Activated CD8-positive, alpha-beta memory T cell treated with anti-CD3 and anti-CD28 coated beads, Interleukin-2, amount 50 U/mL, for 1 hour (primary cell): ENCODE measurements around the gene ADCY5.
"Not testable (repeated sequence)": the region's sequence is repeated elsewhere in the genome, so short reads cannot be mapped to it uniquely, and the experiment has no call there.

Experiments
- DNase-seq: peaks from one replicate; pipeline ENCODE4 v3.0.0-alpha.2; 2020; ENCODE audit errors: extremely low read depth

ADCY5 gene

DNA sequence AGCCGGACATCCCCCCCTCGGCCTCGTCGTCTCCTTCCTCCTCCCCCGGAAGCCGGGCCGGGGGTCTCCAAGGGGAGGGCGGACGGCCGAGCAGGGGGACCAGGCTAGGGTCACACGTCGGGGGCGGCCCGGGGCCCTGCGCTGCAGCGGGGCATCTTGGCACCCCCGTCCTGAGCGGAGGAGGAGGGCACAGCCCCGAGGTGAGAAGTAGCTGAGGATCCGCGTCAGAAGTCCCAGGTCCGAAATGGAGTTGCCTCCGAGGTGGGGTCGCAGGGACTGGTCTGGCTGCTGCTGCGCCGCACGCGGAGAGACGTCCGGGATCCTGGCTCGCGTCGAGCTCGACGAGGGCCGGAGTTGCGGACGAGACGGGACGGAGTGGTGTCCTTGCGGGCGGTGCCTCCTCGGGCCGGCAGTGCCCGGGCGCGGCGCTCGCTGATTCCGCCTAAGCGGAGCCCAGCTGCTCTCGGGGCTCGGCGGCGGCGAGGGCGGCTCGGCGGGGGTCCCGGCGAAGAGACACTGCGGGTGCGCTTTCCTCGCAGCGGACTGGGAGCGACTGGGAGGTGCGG, at the start of gene ADCY5:
Gene ADCY5, minus strand, starts transcription at position 555 of the 566 bp plus-strand sequence. Its CDS starts 545 bp downstream, at position 10.
- no peak for DNase-seq

GRCh38 chr3:123493912-123494311, 45.0 kb upstream of the ADCY5 start:
- no peak for DNase-seq

DNA sequence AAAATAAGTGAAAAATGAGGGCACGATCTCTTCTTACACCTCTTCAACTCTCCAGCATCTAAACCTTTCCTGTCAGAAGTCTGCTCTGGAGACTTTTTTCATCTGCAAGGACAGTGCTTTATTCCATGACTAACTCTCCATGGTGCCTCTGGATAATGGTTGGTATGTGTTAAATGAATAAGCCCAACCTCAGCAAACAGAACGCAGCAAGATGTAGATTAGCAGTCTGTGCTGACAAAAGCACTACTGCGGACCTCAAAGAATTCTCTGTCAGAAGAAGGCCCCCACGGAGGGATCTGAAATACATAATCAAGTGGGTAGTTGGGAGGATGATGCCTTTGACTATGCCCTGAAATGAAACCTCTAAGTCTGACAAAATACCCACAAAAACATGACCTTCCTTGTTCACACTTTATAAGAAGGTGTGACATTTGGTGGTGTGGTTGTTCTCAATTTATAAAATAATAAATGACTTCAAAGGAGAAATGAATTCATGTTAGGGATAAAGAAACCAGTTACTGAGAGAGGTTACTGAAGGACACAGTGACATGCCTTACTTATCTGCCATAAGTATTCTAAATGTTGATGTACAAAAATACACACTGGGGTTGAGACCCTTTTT, 43.2 kb upstream of the ADCY5 start:
- no peak for DNase-seq

DNA sequence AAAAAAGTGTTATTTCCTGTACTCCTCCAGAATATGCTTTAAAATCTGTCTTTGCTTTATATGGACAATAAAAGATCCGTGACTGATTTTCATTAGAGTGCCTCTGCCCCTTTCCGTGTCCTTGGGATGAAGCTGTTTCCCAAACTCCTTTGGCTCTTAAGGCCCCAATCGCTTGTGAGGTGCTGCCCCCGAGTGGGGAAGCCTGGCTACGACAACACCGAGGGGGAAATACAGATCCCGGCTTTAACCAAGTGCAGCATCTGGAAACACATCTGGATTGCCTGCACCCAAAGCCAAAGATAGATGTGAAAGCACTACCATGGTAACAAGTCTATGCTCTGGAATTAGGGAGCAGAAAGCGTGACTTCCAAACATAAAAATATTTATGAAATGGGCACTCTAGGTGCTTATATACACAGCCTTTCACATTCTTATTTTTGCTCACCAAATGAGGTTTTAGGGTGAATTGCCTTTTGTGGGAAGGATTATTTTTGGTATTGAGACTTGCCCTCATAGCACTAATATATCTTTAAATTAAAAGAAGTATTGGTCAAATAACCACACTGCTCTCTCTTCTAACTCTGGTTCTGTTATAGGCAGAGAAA, 40.6 kb upstream of the ADCY5 start:
- DNase-seq, result no peak

- DNase-seq, result no peak
Observed at GRCh38 chr3:123488645-123489347, 39.9 kb upstream of the ADCY5 start.

DNA sequence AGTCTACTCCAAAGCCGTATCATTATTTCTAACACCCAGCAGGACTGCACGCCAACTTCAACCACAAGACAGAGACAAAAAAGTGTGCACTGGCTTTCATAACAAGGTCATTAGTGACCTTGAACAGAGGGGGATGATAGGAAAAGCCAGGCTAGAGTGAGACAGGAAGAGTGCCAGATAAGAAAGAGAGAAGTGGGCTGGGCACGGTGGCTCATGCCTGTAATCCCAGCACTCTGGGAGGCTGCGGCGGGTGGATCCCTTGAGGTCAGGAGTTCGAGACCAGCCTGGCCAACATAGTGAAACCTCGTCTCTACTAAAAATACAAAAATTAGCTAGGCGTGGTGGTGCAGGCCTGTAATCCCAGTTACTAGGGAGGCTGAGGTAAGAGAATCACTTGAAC, 38.2 kb upstream of the ADCY5 start:
- not testable (repeated sequence) for DNase-seq

GRCh38 chr3:123486460-123486859, 37.6 kb upstream of the ADCY5 start:
- DNase-seq, result no peak

DNA sequence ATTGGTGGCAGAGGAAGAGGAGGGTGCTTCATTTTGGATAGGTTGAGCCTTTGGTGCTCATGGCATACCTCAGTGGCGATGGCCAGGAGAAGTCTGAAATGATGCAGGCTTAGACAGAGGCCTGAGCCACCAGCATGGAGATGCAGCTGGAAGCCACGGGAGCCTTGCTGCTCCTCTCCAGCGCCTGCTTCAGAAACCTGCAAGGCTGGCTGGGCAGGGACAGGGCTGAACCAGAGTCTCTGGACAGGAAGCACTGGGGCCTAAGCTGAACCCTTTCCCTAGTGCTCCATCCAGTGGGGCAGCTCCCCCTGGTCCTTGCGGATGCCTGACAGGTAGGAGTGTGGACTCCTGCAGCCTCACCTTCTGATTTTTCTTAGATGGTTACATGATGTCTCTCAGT, 36.7 kb upstream of the ADCY5 start:
- DNase-seq, result no peak

DNA sequence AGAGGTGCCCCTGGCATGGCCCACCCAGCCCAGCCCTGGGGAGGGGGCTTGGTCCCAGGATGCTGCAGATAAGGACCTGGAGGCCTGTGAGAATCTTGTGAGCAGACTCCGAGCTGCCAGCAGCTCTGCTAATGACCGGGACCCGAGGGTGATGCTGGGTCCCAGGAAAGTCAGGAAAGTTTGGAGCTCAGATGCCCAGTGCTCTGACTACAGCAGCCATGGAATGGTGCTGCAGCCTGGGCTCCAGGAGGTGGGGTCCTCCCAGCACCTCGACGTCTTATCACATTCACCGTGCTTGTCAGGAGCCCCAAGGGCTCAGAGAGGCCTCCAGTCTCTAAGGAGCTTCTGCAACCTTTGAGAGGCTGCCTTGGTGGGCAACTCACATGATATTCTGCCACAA, 34.3 kb upstream of the ADCY5 start:
- no peak for DNase-seq

DNA sequence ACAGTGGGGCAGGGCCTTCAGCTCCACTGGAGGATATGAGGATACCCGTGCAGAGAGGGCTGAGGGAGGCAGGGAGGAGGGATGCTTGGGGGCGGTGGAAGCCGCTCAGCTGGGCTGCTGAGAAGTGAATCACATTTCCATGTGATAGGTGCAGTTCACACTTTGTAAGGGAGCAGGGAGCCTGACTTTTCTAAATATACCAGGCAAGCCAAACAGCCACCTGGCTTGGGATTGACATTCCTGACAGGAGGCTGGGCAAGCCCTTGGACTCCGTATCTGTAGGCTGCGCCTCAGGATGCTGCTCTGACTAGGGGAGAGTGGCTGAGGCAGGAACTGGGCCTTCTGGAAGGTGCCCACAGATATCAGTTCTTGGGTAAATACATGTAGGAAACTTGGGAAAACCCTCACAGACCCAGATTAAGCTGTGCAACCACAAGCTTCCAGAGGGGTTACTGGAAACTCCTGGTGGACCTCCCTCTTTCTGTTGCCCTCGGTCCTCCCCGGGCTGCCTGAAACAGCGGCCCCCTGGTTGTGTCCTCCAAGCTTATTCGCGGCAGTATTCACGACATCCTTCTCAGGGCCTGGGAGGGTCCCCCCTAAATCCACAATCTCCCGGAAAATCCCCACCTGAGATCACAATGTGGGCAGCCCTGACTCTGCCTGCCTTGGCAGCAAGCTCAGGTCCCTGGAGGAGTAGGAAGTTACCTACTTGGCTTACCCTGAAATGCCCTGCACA, 33.0 kb upstream of the ADCY5 start:
- no peak for DNase-seq

GRCh38 chr3:123481071-123481470, 32.2 kb upstream of the ADCY5 start:
- no peak for DNase-seq

GRCh38 chr3:123480428-123480827, 31.5 kb upstream of the ADCY5 start:
- DNase-seq, result no peak

DNA sequence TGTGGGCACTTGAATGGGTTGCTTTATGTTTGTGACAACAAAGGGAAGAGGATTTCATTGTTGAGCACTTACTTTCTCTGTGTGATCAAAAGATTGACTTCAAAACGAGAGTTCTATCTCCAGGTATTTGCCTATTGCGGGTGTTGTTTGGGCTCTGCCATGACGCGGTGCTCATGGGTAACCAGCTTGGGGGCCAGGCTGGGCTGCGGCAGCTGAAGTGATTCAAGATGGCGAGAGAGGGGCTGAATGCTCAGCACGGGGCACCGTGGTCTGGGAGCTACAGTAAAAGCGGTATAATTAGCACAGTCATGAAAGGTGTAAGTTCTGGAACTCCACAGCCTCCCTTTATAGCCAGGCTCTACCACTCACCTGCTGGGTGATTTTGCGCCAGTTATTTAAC, 31.0 kb upstream of the ADCY5 start:
- no peak for DNase-seq

DNA sequence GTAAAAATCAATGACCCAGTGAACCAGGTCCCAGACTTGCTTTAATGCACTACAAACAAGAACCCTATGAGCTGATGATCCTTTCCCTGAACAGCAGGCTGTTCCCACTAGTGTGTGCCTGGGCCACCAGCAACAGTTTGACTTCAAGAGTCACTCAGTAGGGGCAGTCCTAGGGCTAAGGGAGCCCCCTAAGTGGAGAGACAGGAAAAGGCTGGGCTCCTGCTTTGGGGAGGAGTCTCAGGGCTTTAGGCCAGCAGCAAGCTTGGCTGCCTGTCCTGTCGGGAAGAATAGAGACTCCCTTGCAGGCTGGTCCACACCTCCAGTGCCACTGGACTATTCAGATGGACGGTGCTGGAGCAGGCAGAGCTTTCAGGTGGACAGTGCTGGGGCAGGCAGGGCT, 29.4 kb upstream of the ADCY5 start:
- DNase-seq, result no peak

DNA sequence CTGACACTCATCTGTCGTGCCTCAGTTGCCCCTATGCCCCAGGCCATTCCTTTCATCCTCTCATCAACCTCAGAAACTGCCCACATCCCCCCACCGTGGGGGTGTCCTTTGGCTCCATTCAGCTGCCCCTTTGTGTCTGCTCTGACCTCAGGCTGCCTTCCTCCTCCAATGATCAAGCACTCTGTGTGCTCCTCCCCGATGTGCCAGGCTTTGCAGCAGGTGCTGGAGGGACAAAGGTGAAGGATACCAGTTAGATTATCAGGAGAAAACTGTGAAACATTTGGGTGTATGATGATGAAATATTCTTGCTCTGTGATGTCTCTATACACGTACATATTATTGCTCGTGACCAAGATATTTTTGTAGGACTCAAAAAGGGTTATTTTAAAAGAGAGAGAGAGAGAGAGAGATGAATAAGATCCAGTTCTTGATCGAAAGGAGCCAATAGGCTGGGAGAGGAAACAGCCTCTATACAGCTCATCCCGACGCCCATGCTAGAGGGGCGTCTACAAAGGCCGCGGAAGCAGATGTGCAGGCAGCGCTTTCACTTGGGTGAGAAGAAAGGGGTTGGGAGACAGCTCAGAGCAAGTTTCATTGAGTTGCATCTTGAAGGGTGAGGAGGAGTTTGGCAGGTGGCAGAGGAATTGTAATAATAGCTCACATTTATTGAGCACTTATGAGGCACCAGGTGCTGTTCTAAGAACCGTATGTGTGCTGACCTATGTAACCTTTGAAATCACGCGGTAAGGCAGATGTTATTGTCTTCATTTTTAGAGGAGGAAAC, 28.3 kb upstream of the ADCY5 start:
- DNase-seq, result no peak

- no peak for DNase-seq
Observed at GRCh38 chr3:123475786-123476185, 26.9 kb upstream of the ADCY5 start.

DNA sequence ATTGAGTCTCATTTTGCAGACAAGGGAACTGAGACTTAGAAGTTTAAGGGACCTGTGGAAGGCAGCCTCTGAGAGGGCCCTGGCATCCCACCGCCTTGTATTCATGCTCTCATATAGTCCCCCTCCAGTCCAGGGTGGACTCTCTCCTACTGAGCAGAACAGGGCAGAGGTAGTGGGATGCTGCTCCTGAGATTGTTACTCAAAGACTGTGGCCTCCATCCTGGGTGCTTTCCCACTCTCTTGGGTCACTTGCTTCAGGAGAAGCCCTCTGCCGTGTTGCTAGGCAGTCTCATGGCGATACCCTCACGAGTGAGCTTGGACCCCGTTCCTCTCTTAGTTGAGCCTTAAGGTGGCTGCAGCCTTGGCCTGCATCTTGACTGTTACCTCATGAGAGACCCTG, 22.2 kb upstream of the ADCY5 start:
- DNase-seq, result no peak

DNA sequence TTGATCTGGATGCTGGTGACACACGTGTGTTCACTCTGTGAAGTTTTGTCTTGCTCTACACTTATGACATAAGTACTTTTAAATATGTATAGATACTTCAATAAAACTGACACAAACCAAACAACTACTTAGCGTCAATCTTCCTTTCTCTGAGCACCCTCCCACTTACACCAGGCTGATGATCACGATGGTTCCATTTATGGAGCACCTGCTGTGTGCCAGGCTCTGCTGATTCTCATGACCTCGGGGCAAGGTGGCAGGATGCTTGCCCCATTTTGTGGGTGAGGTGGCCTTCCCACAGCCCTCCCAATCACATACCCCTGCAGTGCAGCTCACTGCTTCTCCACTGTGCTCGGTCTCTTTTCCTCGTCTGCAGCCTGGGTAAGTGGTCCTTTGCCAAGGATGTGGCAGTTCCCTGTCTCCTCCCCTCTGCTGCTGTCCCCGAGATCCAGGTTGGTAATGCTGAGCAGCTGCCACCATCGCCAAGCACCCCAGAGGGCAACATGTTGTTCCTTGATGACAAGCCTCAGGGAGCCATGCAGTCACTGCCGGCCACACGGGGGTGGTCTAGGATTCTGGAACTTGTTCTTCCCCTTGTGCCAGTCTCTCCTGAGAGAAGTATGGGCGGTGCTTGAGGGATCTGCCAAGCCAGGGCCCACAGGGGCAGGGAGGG, 20.6 kb upstream of the ADCY5 start:
- no peak for DNase-seq

DNA sequence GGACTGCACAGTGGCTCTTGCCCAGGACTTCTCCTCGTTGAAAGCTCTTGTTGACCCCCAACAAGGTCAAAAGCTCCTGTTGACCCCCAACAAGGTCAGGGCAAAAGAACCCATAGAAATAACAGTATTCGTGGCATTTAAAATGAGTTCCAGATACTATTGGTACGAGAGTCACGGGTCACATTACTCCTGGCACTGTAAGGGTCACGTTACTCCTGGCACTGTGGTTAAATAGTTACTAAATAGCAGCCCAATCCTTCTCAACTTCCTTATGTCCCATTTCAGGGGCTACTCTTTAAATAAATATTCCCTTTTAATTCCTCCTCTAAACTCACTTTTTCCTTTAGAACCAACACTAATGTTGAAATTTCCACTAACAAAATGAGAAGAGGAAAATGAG, 18.2 kb upstream of the ADCY5 start:
- DNase-seq, result no peak

DNA sequence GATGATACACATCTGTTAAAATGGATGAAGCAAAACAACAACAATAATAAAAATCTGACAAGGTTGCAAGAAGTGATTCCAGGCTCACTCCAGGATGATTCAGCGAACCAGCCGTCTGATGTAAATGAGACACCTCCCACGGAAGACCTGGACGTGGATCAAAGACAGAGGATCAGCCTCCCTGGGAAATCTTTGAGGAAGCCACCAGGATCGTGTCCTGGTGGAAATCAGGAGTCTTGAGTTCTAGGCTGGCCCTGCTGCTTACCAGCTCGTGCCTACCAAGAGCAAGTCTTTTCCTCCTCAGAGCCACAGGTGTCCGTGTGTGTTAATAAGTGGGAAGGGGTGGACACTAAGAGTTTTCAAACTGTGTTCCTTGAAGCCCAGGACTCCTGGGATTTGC, 15.3 kb upstream of the ADCY5 start:
- DNase-seq, result no peak

GRCh38 chr3:123459862-123460261, 11.0 kb upstream of the ADCY5 start:
- no peak for DNase-seq
